ENCODE measurements around the gene ME3. TPM values are rescaled to one million over a fixed set of nuclear protein-coding genes. Genes with fewer than 3 reads are reported as not detected.

Gene ME3
- polyA plus RNA-seq, 4 donors, result 5.1 to 21.4 (median 7.3) TPM

DNA sequence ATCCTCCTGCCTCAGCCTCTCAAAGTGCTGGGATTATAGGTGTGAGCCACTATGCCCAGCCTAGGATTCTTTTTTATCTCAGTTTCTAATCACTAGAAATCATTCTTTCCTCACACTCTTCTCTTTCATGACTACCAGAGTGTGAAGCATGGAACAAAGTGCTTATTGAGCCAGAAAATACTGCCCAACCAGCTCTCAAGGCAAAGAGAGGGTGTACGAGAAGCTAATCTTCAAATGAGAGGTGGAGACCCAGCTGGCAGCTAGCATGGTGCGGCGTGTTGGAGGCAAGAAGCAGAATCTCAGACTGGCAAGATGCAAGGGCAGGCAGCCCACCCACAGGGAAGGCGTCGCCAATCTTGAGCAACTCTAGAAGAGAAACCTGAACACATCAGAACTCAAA lies 41.1 kb upstream of the ME3 start:
- peaks cover 0 to 2% of the 10 kb centered on the region in 2 donors for H3K9me3 ChIP-seq (ENCODE audit: control insufficient read depth in 2 of 2, insufficient read depth in 1 of 2, low read depth in 1 of 2, low read length in 1 of 2)
- no peak overlapping the region for H3K4me3 ChIP-seq (ENCODE audit: low read depth in 1 of 3, low read length in 3 of 3)
- no peaks in the 10 kb centered on the region for H3K36me3 ChIP-seq (ENCODE audit: control insufficient read depth in 3 of 3, insufficient read depth in 2 of 3, low read depth in 1 of 3, low read length in 3 of 3)
- H3K4me1 ChIP-seq (ENCODE audit: control insufficient read depth in 3 of 3, insufficient read depth in 2 of 3, low read depth in 1 of 3, low read length in 2 of 3), result no peaks in the 10 kb centered on the region
- no peak overlapping the region for H3K27ac ChIP-seq (ENCODE audit: low read depth in 1 of 3, low read length in 2 of 3)
- H3K27me3 ChIP-seq (ENCODE audit: control insufficient read depth in 3 of 3, insufficient read depth in 3 of 3, low read length in 3 of 3), result no peaks in the 10 kb centered on the region
- DNase-seq (no peak), FAIRE-seq (no peak)
- WGBS, 3 donors, result 94 to 98% (median 95%) methylated on average over 5 of the region's 5 CpGs

GRCh38 chr11:86710936-86711335 lies 38.5 kb upstream of the ME3 start:
- no peak overlapping the region for H3K27ac ChIP-seq (ENCODE audit: low read depth in 1 of 3, low read length in 2 of 3)
- H3K27me3 ChIP-seq (ENCODE audit: control insufficient read depth in 3 of 3, insufficient read depth in 3 of 3, low read length in 3 of 3), result no peaks in the 10 kb centered on the region
- H3K9me3 ChIP-seq (ENCODE audit: control insufficient read depth in 2 of 2, insufficient read depth in 1 of 2, low read depth in 1 of 2, low read length in 1 of 2), result peaks cover 0 to 2% of the 10 kb centered on the region in 2 donors
- no peaks in the 10 kb centered on the region for H3K4me1 ChIP-seq (ENCODE audit: control insufficient read depth in 3 of 3, insufficient read depth in 2 of 3, low read depth in 1 of 3, low read length in 2 of 3)
- peak; percentile 30 for FAIRE-seq
- no peaks in the 10 kb centered on the region for H3K36me3 ChIP-seq (ENCODE audit: control insufficient read depth in 3 of 3, insufficient read depth in 2 of 3, low read depth in 1 of 3, low read length in 3 of 3)
- no peak overlapping the region for H3K4me3 ChIP-seq (ENCODE audit: low read depth in 1 of 3, low read length in 3 of 3)
- DNase-seq, result no peak

DNA sequence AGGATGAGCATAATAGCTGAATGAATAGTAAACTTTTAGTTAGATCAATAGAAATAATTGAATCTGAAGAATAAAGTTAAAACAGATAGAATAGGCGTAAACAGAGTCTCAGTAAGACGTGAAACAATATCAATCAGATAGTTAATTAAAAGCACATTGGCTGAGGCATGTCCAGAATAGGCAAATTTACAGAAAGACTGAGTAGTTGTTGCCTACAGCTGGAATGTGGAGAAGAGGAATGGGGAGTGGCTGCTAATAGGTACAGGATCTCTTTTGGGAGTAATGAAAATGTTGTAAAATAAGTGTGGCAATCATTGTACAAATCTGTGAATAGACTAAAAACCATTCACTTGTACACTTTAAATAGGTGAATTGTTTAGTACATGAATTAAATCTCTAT lies 36.3 kb upstream of the ME3 start:
- 85 to 92% (median 89%) methylated on average over 2 of the region's 2 CpGs for WGBS, 3 donors

GRCh38 chr11:86706338-86707131 lies 34.1 kb upstream of the ME3 start:
- H3K9me3 ChIP-seq (ENCODE audit: control insufficient read depth in 2 of 2, insufficient read depth in 1 of 2, low read depth in 1 of 2, low read length in 1 of 2), result peaks cover 0 to 2% of the 10 kb centered on the region in 2 donors
- no peaks in the 10 kb centered on the region for H3K4me1 ChIP-seq (ENCODE audit: control insufficient read depth in 3 of 3, insufficient read depth in 2 of 3, low read depth in 1 of 3, low read length in 2 of 3)
- 73 to 82% (median 78%) methylated on average over 5 of the region's 5 CpGs for WGBS, 3 donors
- no peaks in the 10 kb centered on the region for H3K27me3 ChIP-seq (ENCODE audit: control insufficient read depth in 3 of 3, insufficient read depth in 3 of 3, low read length in 3 of 3)
- H3K4me3 ChIP-seq (ENCODE audit: low read depth in 1 of 3, low read length in 3 of 3), result no peak overlapping the region
- DNase-seq (no peak), FAIRE-seq (no peak)
- H3K27ac ChIP-seq (ENCODE audit: low read depth in 1 of 3, low read length in 2 of 3), result no peak overlapping the region
- no peaks in the 10 kb centered on the region for H3K36me3 ChIP-seq (ENCODE audit: control insufficient read depth in 3 of 3, insufficient read depth in 2 of 3, low read depth in 1 of 3, low read length in 3 of 3)

More for the DNA sequence above, 36.3 kb upstream of the ME3 start:
- no peaks in the 10 kb centered on the region for H3K4me1 ChIP-seq (ENCODE audit: control insufficient read depth in 3 of 3, insufficient read depth in 2 of 3, low read depth in 1 of 3, low read length in 2 of 3)
- H3K27me3 ChIP-seq (ENCODE audit: control insufficient read depth in 3 of 3, insufficient read depth in 3 of 3, low read length in 3 of 3), result no peaks in the 10 kb centered on the region
- H3K27ac ChIP-seq (ENCODE audit: low read depth in 1 of 3, low read length in 2 of 3), result no peak overlapping the region
- H3K9me3 ChIP-seq (ENCODE audit: control insufficient read depth in 2 of 2, insufficient read depth in 1 of 2, low read depth in 1 of 2, low read length in 1 of 2), result peaks cover 0 to 2% of the 10 kb centered on the region in 2 donors
- H3K4me3 ChIP-seq (ENCODE audit: low read depth in 1 of 3, low read length in 3 of 3), result no peak overlapping the region
- FAIRE-seq (no peak), DNase-seq (no peak)
- H3K36me3 ChIP-seq (ENCODE audit: control insufficient read depth in 3 of 3, insufficient read depth in 2 of 3, low read depth in 1 of 3, low read length in 3 of 3), result no peaks in the 10 kb centered on the region

GRCh38 chr11:86704710-86705109 lies 32.3 kb upstream of the ME3 start:
- H3K4me1 ChIP-seq (ENCODE audit: control insufficient read depth in 3 of 3, insufficient read depth in 2 of 3, low read depth in 1 of 3, low read length in 2 of 3), result no peaks in the 10 kb centered on the region
- WGBS, 3 donors, result 80 to 86% (median 83%) methylated on average over 2 of the region's 2 CpGs
- no peaks in the 10 kb centered on the region for H3K36me3 ChIP-seq (ENCODE audit: control insufficient read depth in 3 of 3, insufficient read depth in 2 of 3, low read depth in 1 of 3, low read length in 3 of 3)
- H3K27me3 ChIP-seq (ENCODE audit: control insufficient read depth in 3 of 3, insufficient read depth in 3 of 3, low read length in 3 of 3), result no peaks in the 10 kb centered on the region
- no peak overlapping the region for H3K4me3 ChIP-seq (ENCODE audit: low read depth in 1 of 3, low read length in 3 of 3)
- H3K9me3 ChIP-seq (ENCODE audit: control insufficient read depth in 2 of 2, insufficient read depth in 1 of 2, low read depth in 1 of 2, low read length in 1 of 2), result no peaks in the 10 kb centered on the region
- no peak for FAIRE-seq
- DNase-seq, result peak in 1 of 2 donors; percentile 11
- H3K27ac ChIP-seq (ENCODE audit: low read depth in 1 of 3, low read length in 2 of 3), result no peak overlapping the region

- H3K27me3 ChIP-seq (ENCODE audit: control insufficient read depth in 3 of 3, insufficient read depth in 3 of 3, low read length in 3 of 3), result no peaks in the 10 kb centered on the region
- H3K9me3 ChIP-seq (ENCODE audit: control insufficient read depth in 2 of 2, insufficient read depth in 1 of 2, low read depth in 1 of 2, low read length in 1 of 2), result no peaks in the 10 kb centered on the region
- no peak for DNase-seq
- FAIRE-seq, result no peak
- H3K36me3 ChIP-seq (ENCODE audit: control insufficient read depth in 3 of 3, insufficient read depth in 2 of 3, low read depth in 1 of 3, low read length in 3 of 3), result no peaks in the 10 kb centered on the region
- no peak overlapping the region for H3K27ac ChIP-seq (ENCODE audit: low read depth in 1 of 3, low read length in 2 of 3)
- WGBS, 3 donors, result 83 to 91% (median 85%) methylated on average over 7 of the region's 7 CpGs
- H3K4me1 ChIP-seq (ENCODE audit: control insufficient read depth in 3 of 3, insufficient read depth in 2 of 3, low read depth in 1 of 3, low read length in 2 of 3), result no peaks in the 10 kb centered on the region
- no peak overlapping the region for H3K4me3 ChIP-seq (ENCODE audit: low read depth in 1 of 3, low read length in 3 of 3)
Measured at GRCh38 chr11:86703987-86704386, 31.6 kb upstream of the ME3 start.

DNA sequence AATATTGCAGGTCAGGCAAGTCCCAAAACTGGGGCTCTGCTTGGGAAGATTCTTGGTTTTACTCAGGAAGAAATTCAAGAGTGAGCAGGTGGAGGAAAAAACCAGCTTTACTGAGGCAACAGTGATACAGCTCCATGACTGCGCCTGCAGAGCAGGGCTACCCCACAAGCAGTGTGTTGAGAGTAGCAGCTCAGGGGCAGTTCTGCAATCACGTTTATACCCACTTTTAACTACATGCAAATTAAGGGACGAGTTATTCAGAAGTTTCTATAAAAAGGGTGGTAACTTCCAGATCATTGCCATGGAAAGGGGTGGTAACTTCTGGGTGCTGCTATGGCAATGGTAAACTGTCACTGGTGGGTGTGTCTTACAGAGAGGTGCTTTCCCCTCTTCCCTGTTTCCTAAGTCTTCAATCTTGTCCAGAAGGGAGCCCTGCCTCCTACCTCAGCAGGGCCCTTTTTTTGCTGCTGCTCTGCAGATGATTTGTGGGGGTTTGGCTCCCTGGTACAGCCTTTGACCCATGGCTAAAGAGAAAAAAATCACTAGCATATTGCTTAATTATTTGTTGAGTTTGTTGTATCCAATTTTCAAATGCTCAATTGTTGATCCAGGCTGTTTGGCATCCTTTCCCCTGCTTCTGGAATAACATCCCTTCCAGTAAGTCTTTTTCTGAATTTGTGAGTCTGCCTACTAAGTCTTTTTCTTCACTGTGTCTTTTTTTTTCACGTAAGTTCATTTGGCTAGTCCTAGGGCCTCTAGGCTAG lies 30.0 kb upstream of the ME3 start:
- Histone ChIP-seq H3K9me3 (ENCODE audit: control insufficient read depth in 2 of 2, insufficient read depth in 1 of 2, low read depth in 1 of 2, low read length in 1 of 2) (no peaks in the 10 kb centered on the region), H3K27me3 (ENCODE audit: control insufficient read depth in 3 of 3, insufficient read depth in 3 of 3, low read length in 3 of 3) (no peaks in the 10 kb centered on the region), H3K4me3 (ENCODE audit: low read depth in 1 of 3, low read length in 3 of 3) (no peak overlapping the region), H3K27ac (ENCODE audit: low read depth in 1 of 3, low read length in 2 of 3) (no peak overlapping the region), H3K4me1 (ENCODE audit: control insufficient read depth in 3 of 3, insufficient read depth in 2 of 3, low read depth in 1 of 3, low read length in 2 of 3) (no peaks in the 10 kb centered on the region), H3K36me3 (ENCODE audit: control insufficient read depth in 3 of 3, insufficient read depth in 2 of 3, low read depth in 1 of 3, low read length in 3 of 3) (no peaks in the 10 kb centered on the region)
- FAIRE-seq (no peak), DNase-seq (no peak)
- WGBS, 3 donors, result 77 to 83% (median 78%) methylated on average over 4 of the region's 4 CpGs

- H3K27me3 ChIP-seq (ENCODE audit: control insufficient read depth in 3 of 3, insufficient read depth in 3 of 3, low read length in 3 of 3), result no peaks in the 10 kb centered on the region
- H3K4me3 ChIP-seq (ENCODE audit: low read depth in 1 of 3, low read length in 3 of 3), result no peak overlapping the region
- no peak overlapping the region for H3K27ac ChIP-seq (ENCODE audit: low read depth in 1 of 3, low read length in 2 of 3)
- no peaks in the 10 kb centered on the region for H3K4me1 ChIP-seq (ENCODE audit: control insufficient read depth in 3 of 3, insufficient read depth in 2 of 3, low read depth in 1 of 3, low read length in 2 of 3)
- FAIRE-seq (no peak), DNase-seq (no peak)
- H3K9me3 ChIP-seq (ENCODE audit: control insufficient read depth in 2 of 2, insufficient read depth in 1 of 2, low read depth in 1 of 2, low read length in 1 of 2), result no peaks in the 10 kb centered on the region
- H3K36me3 ChIP-seq (ENCODE audit: control insufficient read depth in 3 of 3, insufficient read depth in 2 of 3, low read depth in 1 of 3, low read length in 3 of 3), result no peaks in the 10 kb centered on the region
- 89 to 96% (median 90%) methylated on average over 1 of the region's 1 CpG for WGBS, 3 donors
Measured at GRCh38 chr11:86699040-86699791, 26.8 kb upstream of the ME3 start.
